Spleen (tissue), 7 donors: ENCODE data around the gene FAM83G.

Source experiments
- CTCF ChIP-seq, 11 experiments: fragments of 200-600 bp in 7 of 11; fragments of 450-650 bp in 4 of 11; sonication (generic) in 4 of 11; IDR thresholded peaks in 8 of 11; conservative IDR thresholded peaks in 3 of 11; 1 replicate in 7 of 11; 2 replicates in 4 of 11; pipeline versions ENCODE4 v1.4.0 to v1.8.0; 2016 to 2021; ENCODE audit warnings: antibody characterized with exemption in 11 of 11, inconsistent platforms in 4 of 11, mild to moderate bottlenecking in 1 of 11
- POLR2AphosphoS5 ChIP-seq, 3 donors: sonication (generic); formaldehyde crosslinking; IDR thresholded peaks; one replicate each; pipeline ENCODE4 v1.5.1; 2017; ENCODE audit warnings: antibody characterized with exemption in 3 of 3
- donor health status: DM: no; HTN: no; CAD: no; lungs with moderate emphysema.
- donor health status: DM: no; HTN: no; CAD: no.
- donor health status: DM: no; HTN: no; CAD: no.

GRCh38 chr17:18920911-18921441, 83.6 kb downstream of the FAM83G start:
- no peak for TF ChIP-seq CTCF (IDR thresholded peaks at IDR 0.05 in 8 of 11, conservative IDR thresholded peaks at IDR 0.05 in 3 of 11)
- TF ChIP-seq POLR2AphosphoS5 (IDR thresholded peaks at IDR 0.05) = no peak
